ENCODE measurements around the gene PPM1B. TPM values are rescaled to one million over a fixed set of nuclear protein-coding genes. Genes with fewer than 3 reads are reported as not detected.

PPM1B gene
- total and polyA plus RNA-seq, 2 donors (not counting 3 experiments of a cell fraction or from before 2014, with no cell fraction given): 8.0 to 24.1 TPM

- Histone ChIP-seq H4K20me1 (replicated peaks; ENCODE audit: control insufficient read depth, extremely low read depth, insufficient read depth, low read length) (no peaks in the 10 kb centered on the region), H3K4me1 (ENCODE audit: control insufficient read depth, extremely low read depth, insufficient read depth, low read length) (no peaks in the 10 kb centered on the region), H3K36me3 (ENCODE audit: control insufficient read depth in 2 of 2, extremely low read depth in 1 of 2, insufficient read depth in 2 of 2, low read length in 2 of 2) (no peaks in the 10 kb centered on the region), H3K27ac (ENCODE audit: insufficient read depth, low read depth, low read length) (no peak overlapping the region), H3K9me3 (replicated peaks; ENCODE audit: control insufficient read depth, insufficient read depth, low read length) (no peaks in the 10 kb centered on the region), H3K27me3 (ENCODE audit: control insufficient read depth in 2 of 2, insufficient read depth in 2 of 2, low read length in 2 of 2) (no peaks in the 10 kb centered on the region), H3K79me2 (ENCODE audit: control insufficient read depth, insufficient read depth, low read length) (peaks cover 43% of the 10 kb centered on the region), H3K9ac (replicated peaks; ENCODE audit: extremely low read depth, insufficient read depth, low read length) (no peak overlapping the region), H2AFZ (ENCODE audit: low read depth, low read length) (no peak overlapping the region), H3K9me1 (replicated peaks; ENCODE audit: control insufficient read depth, extremely low read depth, insufficient read depth, low read length) (no peaks in the 10 kb centered on the region), H3K4me3 (replicated peaks in 1 of 3; ENCODE audit: insufficient read depth in 1 of 3, low read depth in 1 of 3, low read length in 3 of 3) (no peak overlapping the region), H3K4me2 (ENCODE audit: insufficient read depth, low read length) (no peak overlapping the region)
- dilution Hi-C loops (cut with MboI; ENCODE audit: extremely low pct_ligation_motif_present, low sequenced_read_pairs): no loop called here
- peak; percentile 4 for FAIRE-seq
- DNase-seq (ENCODE audit: low read depth, low spot score): no peak
- no peak for TF ChIP-seq FOS (IDR thresholded peaks at IDR 0.05; ENCODE audit: borderline replicate concordance, insufficient read depth, low read length)
- no peak for TF ChIP-seq EZH2 (IDR thresholded peaks at IDR 0.05; ENCODE audit: borderline replicate concordance, low read depth, low read length, severe bottlenecking)
- TF ChIP-seq POLR2A (IDR thresholded peaks at IDR 0.05; ENCODE audit: low read depth, low read length): no peak
- TF ChIP-seq CTCF (IDR thresholded peaks at IDR 0.05; ENCODE audit: extremely low read depth in 1 of 2, insufficient read depth in 1 of 2, low read depth in 1 of 2, low read length in 2 of 2): no peak
- TF ChIP-seq JUN (IDR thresholded peaks at IDR 0.05; ENCODE audit: borderline replicate concordance, insufficient read depth, insufficient read length, low read depth): no peak
- TF ChIP-seq POLR2AphosphoS5 (IDR thresholded peaks at IDR 0.05; ENCODE audit: insufficient read depth, low read depth, low read length): no peak
- TF ChIP-seq GATA2 (IDR thresholded peaks at IDR 0.05; ENCODE audit: insufficient read depth, insufficient read length, low read depth, low read length): no peak
- TF ChIP-seq MYC (IDR thresholded peaks at IDR 0.05; ENCODE audit: low read depth, low read length): no peak
- TF ChIP-seq, protein P1, sequence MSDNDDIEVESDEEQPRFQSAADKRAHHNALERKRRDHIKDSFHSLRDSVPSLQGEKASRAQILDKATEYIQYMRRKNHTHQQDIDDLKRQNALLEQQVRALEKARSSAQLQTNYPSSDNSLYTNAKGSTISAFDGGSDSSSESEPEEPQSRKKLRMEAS (IDR thresholded peaks at IDR 0.05; ENCODE audit: insufficient read depth, insufficient read length): no peak
- BruUV-seq (replicated peaks): no TSS peak
- CTCF ChIA-PET: interaction anchor here (0.6 kb wide), 1 partner anchor 22 kb away, joined by 5 read pairs; no protein-coding TSS in a partner anchor
- intact Hi-C loops (cut with micrococcal nuclease): no loop called here
- POLR2A ChIA-PET: interaction anchor here (0.7 kb wide), 1 partner anchor 24 kb away, joined by 3 read pairs; no protein-coding TSS in a partner anchor
These were observed 23.1 kb downstream of the PPM1B start for GRCh38 chr2:44191739-44192138.

Measured in endothelial cell of umbilical vein (primary cell).